AG04450 (cell line): ENCODE data around the gene SYT6. TPM values are rescaled to one million over a fixed set of nuclear protein-coding genes. Genes with fewer than 3 reads are reported as not detected.

ENCODE experiments used
- CTCF ChIA-PET: fragments of 300-600, 350-600 bp; formaldehyde crosslinking; extraction: SDS; loops from one replicate; lab custom pipeline; 2022; ENCODE audit warnings: antibody characterized with exemption, inconsistent platforms; lab: Charles Lee
- POLR2A ChIA-PET: fragments of 350-600 bp; formaldehyde crosslinking; extraction: SDS; loops from one replicate; lab custom pipeline; 2021; ENCODE audit warnings: antibody characterized with exemption, inconsistent platforms; lab: Yijun Ruan, JAX
- DNase-seq: peaks from one replicate; pipeline ENCODE4 v3.0.0-alpha.2; 2011; ENCODE audit warnings: low read depth, low spot score
- H3K27ac ChIP-seq: one replicate; pipeline ENCODE4 v1.5.1; 2012; ENCODE audit warnings: low read depth, low read length, control low read depth
- H3K27me3 ChIP-seq: one replicate; pipeline ENCODE4 v1.6.0; 2012; ENCODE audit warnings: low read length; ENCODE audit not compliant: control insufficient read depth, insufficient read depth
- H3K4me3 ChIP-seq: 2 replicates; pipeline ENCODE4 v1.5.1; 2011; ENCODE audit warnings: mild to moderate bottlenecking, low read depth, low read length, control low read depth
- H3K9me3 ChIP-seq: 2 replicates; pipeline ENCODE4 v1.5.1; 2012; ENCODE audit warnings: low read length; ENCODE audit not compliant: control insufficient read depth, insufficient read depth
- CTCF ChIP-seq: IDR thresholded peaks from 2 replicates; pipeline ENCODE4 v1.5.1; 2011; ENCODE audit warnings: low read depth, low read length, control low read depth, inconsistent platforms
- polyA plus RNA-seq: library from polyadenylated mRNA; depleted of rRNA; stranded (reverse); fragments of >200 nt; gene quantifications from 2 replicates; pipeline ENCODE4 v1.2.3, GENCODE V29; 2011

The SYT6 gene
- polyA plus RNA-seq, 1 experiment, result not detected

- Histone ChIP-seq H3K9me3 (peaks cover 8% of the 10 kb centered on the region; the same call in 1 of the 2 replicates), H3K27ac (no peak overlapping the region), H3K4me3 (no peak overlapping the region), H3K27me3 (peaks cover 59% of the 10 kb centered on the region)
- ChIA-PET POLR2A (no interaction called here), CTCF (no interaction called here)
- no peak for DNase-seq
- TF ChIP-seq CTCF, result no peak
Observed at GRCh38 chr1:114155706-114156105, 2.0 kb upstream of the SYT6 start.

GRCh38 chr1:114154963-114155322 lies 1.3 kb upstream of the SYT6 start:
- TF ChIP-seq CTCF, result no peak
- Histone ChIP-seq H3K9me3 (peaks cover 8% of the 10 kb centered on the region; the same call in 1 of the 2 replicates), H3K27ac (no peak overlapping the region), H3K4me3 (no peak overlapping the region), H3K27me3 (peaks cover 65% of the 10 kb centered on the region)
- no peak for DNase-seq
- ChIA-PET CTCF (interaction anchor here (1.3 kb wide), 1 partner anchor 178 kb away, joined by 4 read pairs; no protein-coding TSS in a partner anchor), POLR2A (no interaction called here)

GRCh38 chr1:114154146-114154962 lies 685 bp upstream of the SYT6 start:
- POLR2A ChIA-PET, result no interaction called here
- CTCF ChIA-PET, result interaction anchor here (1.3 kb wide), 1 partner anchor 178 kb away, joined by 4 read pairs; no protein-coding TSS in a partner anchor
- H3K4me3 ChIP-seq, result no peak overlapping the region
- H3K9me3 ChIP-seq, result peaks cover 8% of the 10 kb centered on the region; the same call in 1 of the 2 replicates
- TF ChIP-seq CTCF, result no peak
- DNase-seq, result no peak
- H3K27ac ChIP-seq, result no peak overlapping the region
- peaks cover 69% of the 10 kb centered on the region for H3K27me3 ChIP-seq

- peaks cover 78% of the 10 kb centered on the region for H3K27me3 ChIP-seq
- H3K27ac ChIP-seq, result no peak overlapping the region
- ChIA-PET POLR2A (no interaction called here), CTCF (interaction anchor here (0.6 to 1.3 kb wide), 3 partner anchors 172 to 319 kb away, joined by 3 read pairs; no protein-coding TSS in a partner anchor)
- peaks cover 8% of the 10 kb centered on the region; the same call in 1 of the 2 replicates for H3K9me3 ChIP-seq
- no peak for DNase-seq
- TF ChIP-seq CTCF, result no peak
- H3K4me3 ChIP-seq, result peak overlapping the region; percentile 22; the same call in 1 of the 2 replicates
Observed at GRCh38 chr1:114152508-114153260, 985 bp downstream of the SYT6 start.
